IPS-18a (cell line): ENCODE measurements around the gene ADPRH.
"Not testable (repeated sequence)": the region's sequence is repeated elsewhere in the genome, so short reads cannot be mapped to it uniquely, and the experiment has no call there.

ENCODE experiments used
- H3K27ac ChIP-seq: one replicate; pipeline ENCODE4 v1.5.1; 2013; ENCODE audit warnings: low read length
- H3K27me3 ChIP-seq: one replicate; pipeline ENCODE4 v1.6.1; 2013; ENCODE audit warnings: mild to moderate bottlenecking, low read length; ENCODE audit not compliant: control insufficient read depth, insufficient read depth
- H3K36me3 ChIP-seq: one replicate; pipeline ENCODE4 v1.6.1; 2013; ENCODE audit warnings: low read depth, low read length; ENCODE audit not compliant: control insufficient read depth
- H3K4me1 ChIP-seq: one replicate; pipeline ENCODE4 v1.6.1; 2013; ENCODE audit warnings: low read depth, low read length; ENCODE audit not compliant: control insufficient read depth
- H3K4me3 ChIP-seq: one replicate; pipeline ENCODE4 v1.5.1; 2013; ENCODE audit warnings: low read length
- H3K9ac ChIP-seq: one replicate; pipeline ENCODE4 v1.6.1; 2013; ENCODE audit warnings: mild to moderate bottlenecking, low read length, moderate library complexity
- H3K9me3 ChIP-seq: one replicate; pipeline ENCODE4 v1.6.1; 2013; ENCODE audit warnings: low read depth, low read length; ENCODE audit not compliant: control insufficient read depth

The ADPRH gene

DNA sequence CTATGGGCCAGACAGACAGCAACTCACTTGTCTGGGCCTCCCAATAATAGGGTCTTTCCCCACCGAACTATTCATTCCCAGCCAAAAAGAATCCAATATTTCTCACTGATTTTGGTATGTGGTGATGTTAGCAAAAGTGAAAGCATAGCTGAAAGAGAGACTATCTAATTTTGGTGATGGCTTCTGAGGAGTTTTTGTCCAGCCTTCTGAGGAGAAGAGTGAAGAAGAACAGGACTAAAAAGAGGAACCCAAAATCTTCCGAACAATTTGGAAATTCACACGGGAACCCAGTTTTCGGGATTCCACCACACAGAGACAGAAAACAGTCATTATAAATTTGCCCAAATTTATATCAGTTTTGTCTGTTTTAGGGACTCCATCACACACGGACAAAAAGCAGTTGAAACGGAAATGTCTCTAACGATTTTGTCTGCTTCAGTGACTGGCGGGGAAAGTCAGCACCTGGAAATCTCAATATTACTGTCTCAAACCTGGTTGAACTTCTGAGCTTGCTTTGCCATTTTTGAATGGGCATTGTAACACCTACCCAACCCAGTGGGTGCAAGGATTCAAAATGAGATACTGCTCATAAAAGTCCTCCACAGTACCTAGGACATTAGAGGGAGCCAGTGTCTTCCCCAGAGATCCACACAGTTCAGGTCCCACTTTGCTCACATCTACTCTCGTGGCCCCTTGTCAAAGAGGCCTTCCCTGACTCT lies 28.9 kb upstream of the ADPRH start:
- H3K36me3 ChIP-seq = no peaks in the 10 kb centered on the region
- H3K4me1 ChIP-seq = no peaks in the 10 kb centered on the region
- no peak overlapping the region for H3K4me3 ChIP-seq
- H3K27me3 ChIP-seq = no peaks in the 10 kb centered on the region
- H3K9ac ChIP-seq = no peak overlapping the region
- H3K27ac ChIP-seq = no peak overlapping the region
- H3K9me3 ChIP-seq = no peaks in the 10 kb centered on the region

GRCh38 chr3:119551598-119551997 lies 27.7 kb upstream of the ADPRH start:
- H3K9ac ChIP-seq = no peak overlapping the region
- H3K27me3 ChIP-seq = no peaks in the 10 kb centered on the region
- H3K4me1 ChIP-seq = no peaks in the 10 kb centered on the region
- H3K9me3 ChIP-seq = no peaks in the 10 kb centered on the region
- no peak overlapping the region for H3K27ac ChIP-seq
- no peaks in the 10 kb centered on the region for H3K36me3 ChIP-seq
- no peak overlapping the region for H3K4me3 ChIP-seq

GRCh38 chr3:119552928-119553327 lies 26.4 kb upstream of the ADPRH start:
- not testable (repeated sequence) for H3K4me3 ChIP-seq, H3K4me1 ChIP-seq, H3K27me3 ChIP-seq, H3K9ac ChIP-seq, H3K9me3 ChIP-seq, H3K36me3 ChIP-seq, H3K27ac ChIP-seq

DNA sequence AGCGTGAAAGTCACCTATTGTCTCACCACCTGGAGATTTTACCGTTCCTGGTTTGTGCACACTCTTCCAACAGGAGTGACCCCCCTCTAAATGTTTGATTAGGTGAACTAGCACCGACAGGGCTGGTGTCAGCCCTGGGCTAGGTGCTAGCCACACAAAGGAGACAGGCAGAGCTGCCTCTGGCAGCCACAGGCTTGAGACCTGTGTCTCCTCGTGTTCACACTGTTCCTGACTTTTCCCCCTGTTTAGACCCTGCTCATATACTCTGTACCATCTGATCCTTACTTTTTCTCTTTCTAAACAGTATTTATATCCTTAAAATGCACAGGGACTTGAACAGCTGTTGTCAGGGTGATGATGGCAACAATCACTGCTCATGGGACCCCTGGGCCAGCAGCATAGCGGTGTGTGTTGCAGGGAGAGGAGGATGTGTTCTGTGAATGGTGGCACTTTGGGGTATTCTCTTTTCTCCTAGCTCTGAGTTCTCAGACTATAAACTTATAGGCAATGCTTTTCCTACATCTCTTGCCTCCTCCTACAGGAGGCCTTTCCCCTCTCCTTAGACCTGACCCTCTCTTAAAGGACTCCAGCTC lies 25.4 kb upstream of the ADPRH start:
- no peak overlapping the region for H3K27ac ChIP-seq
- no peaks in the 10 kb centered on the region for H3K4me1 ChIP-seq
- no peak overlapping the region for H3K4me3 ChIP-seq
- H3K9ac ChIP-seq = no peak overlapping the region
- no peaks in the 10 kb centered on the region for H3K36me3 ChIP-seq
- H3K9me3 ChIP-seq = no peaks in the 10 kb centered on the region
- no peaks in the 10 kb centered on the region for H3K27me3 ChIP-seq

DNA sequence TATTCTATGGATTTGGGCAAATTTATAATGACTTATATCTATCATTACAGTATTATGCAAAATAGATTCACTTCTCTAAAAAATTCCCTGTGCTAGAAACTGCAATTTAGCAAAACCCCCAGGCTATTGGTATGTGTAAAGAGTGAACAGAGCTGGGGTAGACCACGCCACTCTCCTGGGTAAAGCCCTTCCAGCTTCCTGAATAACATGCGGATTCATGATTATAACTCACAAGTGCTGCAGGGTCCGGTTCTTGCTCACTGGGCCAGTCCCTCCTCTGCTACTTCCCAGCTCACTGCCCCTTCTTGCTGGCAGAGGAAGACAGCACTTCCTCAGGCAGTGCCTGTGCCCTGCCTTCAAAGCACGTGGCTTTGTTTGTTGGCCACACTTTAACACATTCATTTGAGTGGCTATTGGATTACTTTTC lies 24.0 kb upstream of the ADPRH start:
- H3K4me3 ChIP-seq = no peak overlapping the region
- no peaks in the 10 kb centered on the region for H3K9me3 ChIP-seq
- H3K36me3 ChIP-seq = no peaks in the 10 kb centered on the region
- H3K9ac ChIP-seq = no peak overlapping the region
- no peak overlapping the region for H3K27ac ChIP-seq
- H3K27me3 ChIP-seq = no peaks in the 10 kb centered on the region
- H3K4me1 ChIP-seq = no peaks in the 10 kb centered on the region

GRCh38 chr3:119555929-119556328 lies 23.4 kb upstream of the ADPRH start:
- no peak overlapping the region for H3K27ac ChIP-seq
- no peak overlapping the region for H3K9ac ChIP-seq
- no peaks in the 10 kb centered on the region for H3K4me1 ChIP-seq

DNA sequence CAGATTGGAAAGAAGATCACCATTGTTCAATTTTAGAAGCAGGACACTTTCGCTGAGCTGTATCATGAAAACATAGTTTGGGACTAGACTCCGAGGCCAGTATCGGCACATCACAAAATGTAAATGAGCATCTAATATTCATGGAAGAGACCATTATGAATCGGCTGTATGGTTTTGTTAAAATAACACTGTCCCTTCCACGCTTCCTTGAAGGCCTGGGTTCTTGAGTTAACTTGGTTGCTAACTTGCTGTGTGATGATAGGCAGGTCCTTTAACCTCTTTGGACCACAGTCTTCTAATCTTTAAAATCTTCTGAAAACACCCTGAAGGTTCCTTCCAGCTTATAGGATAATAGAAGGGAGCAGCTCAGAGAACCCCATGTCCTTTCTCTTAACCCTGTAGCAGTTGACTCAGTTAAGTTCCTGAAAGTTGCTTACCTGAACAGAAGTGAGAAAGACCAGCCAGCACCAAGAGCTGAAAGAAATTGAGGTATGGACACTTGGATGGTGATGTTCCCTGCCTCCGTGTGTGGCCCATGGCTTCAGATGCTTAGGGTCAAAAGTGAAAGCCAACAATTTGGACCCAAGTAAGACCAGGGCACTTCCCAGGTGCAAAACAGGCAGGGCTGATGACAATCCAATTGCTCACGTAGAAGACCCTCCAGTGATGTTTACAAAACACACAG lies 22.0 kb upstream of the ADPRH start:
- Histone ChIP-seq H3K4me1 (no peaks in the 10 kb centered on the region), H3K27me3 (no peaks in the 10 kb centered on the region), H3K27ac (no peak overlapping the region), H3K4me3 (no peak overlapping the region), H3K36me3 (no peaks in the 10 kb centered on the region), H3K9ac (no peak overlapping the region), H3K9me3 (no peaks in the 10 kb centered on the region)

More at GRCh38 chr3:119555929-119556328, 23.4 kb upstream of the ADPRH start:
- Histone ChIP-seq H3K27me3 (no peaks in the 10 kb centered on the region), H3K4me3 (no peak overlapping the region), H3K9me3 (no peaks in the 10 kb centered on the region), H3K36me3 (no peaks in the 10 kb centered on the region)

GRCh38 chr3:119557877-119558269 lies 21.4 kb upstream of the ADPRH start:
- H3K9me3 ChIP-seq = no peaks in the 10 kb centered on the region
- H3K4me1 ChIP-seq = no peaks in the 10 kb centered on the region
- H3K27ac ChIP-seq = no peak overlapping the region
- H3K36me3 ChIP-seq = no peaks in the 10 kb centered on the region
- H3K4me3 ChIP-seq = no peak overlapping the region
- no peak overlapping the region for H3K9ac ChIP-seq
- H3K27me3 ChIP-seq = no peaks in the 10 kb centered on the region

DNA sequence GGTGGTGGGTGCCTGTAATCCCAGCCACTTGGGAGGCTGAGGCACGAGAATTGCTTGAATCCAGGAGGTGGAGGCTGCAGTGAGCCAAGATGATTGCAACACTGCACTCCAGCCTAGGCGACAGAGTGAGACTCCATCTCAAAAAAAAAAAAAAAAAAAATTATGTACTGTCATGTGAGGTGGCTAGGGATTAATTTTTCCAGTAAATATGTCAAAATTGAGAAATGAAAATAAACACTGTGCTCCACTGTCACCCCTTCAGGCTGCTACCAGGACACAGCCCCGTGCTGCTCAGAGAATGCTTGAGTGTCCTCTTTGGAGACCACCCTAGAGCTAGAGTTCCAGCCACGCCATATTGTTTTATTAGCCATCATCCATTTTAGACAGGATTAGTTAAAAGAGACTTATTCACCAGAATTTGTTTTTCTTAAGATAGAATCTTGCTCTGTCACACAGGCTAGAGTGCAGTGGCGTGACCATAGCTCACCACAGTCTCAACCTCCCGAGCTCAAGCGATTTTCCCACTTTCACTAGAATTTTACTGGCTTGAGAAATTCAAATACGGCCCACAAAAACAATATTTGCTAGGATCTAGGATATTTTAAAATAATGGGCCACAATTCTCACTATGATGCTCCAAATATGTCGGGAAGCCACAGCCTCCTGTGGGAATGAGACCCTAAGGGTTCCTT lies 20.5 kb upstream of the ADPRH start:
- H3K27ac ChIP-seq = no peak overlapping the region
- H3K36me3 ChIP-seq = no peaks in the 10 kb centered on the region
- no peak overlapping the region for H3K4me3 ChIP-seq
- H3K9me3 ChIP-seq = no peaks in the 10 kb centered on the region
- no peaks in the 10 kb centered on the region for H3K4me1 ChIP-seq
- H3K9ac ChIP-seq = no peak overlapping the region
- no peaks in the 10 kb centered on the region for H3K27me3 ChIP-seq

GRCh38 chr3:119559441-119559963 lies 19.8 kb upstream of the ADPRH start, which contains the start of gene CD80:
CD80 (minus strand) TSS chr3:119559614; CDS start chr3:119557728, 1,886 bp downstream.
- H3K9me3 ChIP-seq = no peaks in the 10 kb centered on the region
- H3K36me3 ChIP-seq = no peaks in the 10 kb centered on the region
- no peaks in the 10 kb centered on the region for H3K27me3 ChIP-seq
- no peaks in the 10 kb centered on the region for H3K4me1 ChIP-seq
- no peak within 1 kb of the TSS for H3K4me3 ChIP-seq
- H3K9ac ChIP-seq = no peak within 1 kb of the TSS
- no peak within 1 kb of the TSS for H3K27ac ChIP-seq

GRCh38 chr3:119560160-119560559 lies 19.1 kb upstream of the ADPRH start:
- H3K9me3 ChIP-seq = no peaks in the 10 kb centered on the region
- no peak overlapping the region for H3K9ac ChIP-seq
- H3K27ac ChIP-seq = no peak overlapping the region
- H3K4me3 ChIP-seq = no peak overlapping the region
- no peaks in the 10 kb centered on the region for H3K27me3 ChIP-seq
- H3K36me3 ChIP-seq = no peaks in the 10 kb centered on the region
- no peaks in the 10 kb centered on the region for H3K4me1 ChIP-seq
